ENCODE results near the gene KANSL2. TPM values are rescaled to one million over a fixed set of nuclear protein-coding genes. Genes with fewer than 3 reads are reported as not detected.

Gene KANSL2
- total and polyA plus RNA-seq, 2 of the 4 experiments (the other 2 are of a cell fraction) = 25.2 to 47.5 TPM

DNA sequence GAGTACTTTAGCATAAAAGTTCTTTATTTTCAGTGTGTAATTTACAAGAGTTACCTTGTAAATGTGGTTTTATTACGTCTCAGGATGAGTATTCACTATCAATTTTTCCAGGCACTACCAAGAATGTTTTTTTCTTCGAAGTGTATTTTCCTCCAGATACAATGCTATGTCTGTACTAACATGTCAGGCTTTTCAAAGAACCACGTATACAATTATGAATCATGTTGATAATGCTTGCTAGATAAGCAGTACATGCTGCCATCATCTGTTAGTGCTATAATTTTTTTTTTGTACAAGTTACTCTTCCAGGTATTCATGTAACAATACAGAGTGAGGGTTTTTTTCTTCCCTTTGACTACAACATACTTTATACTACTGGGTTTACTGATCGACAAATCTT, 5.6 kb upstream of the KANSL2 start:
- Histone ChIP-seq H3K4me3 (ENCODE audit: insufficient read depth, low read depth, low read length) (no peak overlapping the region), H4K20me1 (ENCODE audit: insufficient read depth, low read length) (no peaks in the 10 kb centered on the region), H3K27ac (ENCODE audit: insufficient read depth, low read length) (no peak overlapping the region), H3K4me1 (ENCODE audit: control insufficient read depth, insufficient read depth, low read length) (0 out of 2 replicates have a peak, but pooled peaks cover 2% of the 10 kb centered on the region), H2BK120ac (ENCODE audit: low read depth, low read length) (no peak overlapping the region), H4K91ac (ENCODE audit: insufficient read depth, low read depth, low read length) (no peak overlapping the region), H2AK9ac (replicated peaks; ENCODE audit: low read depth, low read length, poor library complexity) (no peak overlapping the region), H3K27me3 (ENCODE audit: control insufficient read depth, insufficient read depth, low read length) (no peaks in the 10 kb centered on the region), H3K18ac (ENCODE audit: low read depth, low read length) (no peak overlapping the region), H3K9me1 (ENCODE audit: insufficient read depth, low read length) (peaks cover 2% of the 10 kb centered on the region; the same call in 1 of the 2 replicates), H3K23ac (ENCODE audit: low read depth, low read length) (no peak overlapping the region), H3K79me1 (ENCODE audit: low read depth in 1 of 2, low read length in 2 of 2) (peaks cover 17 to 26% of the 10 kb centered on the region in 2 experiments), H2AK5ac (ENCODE audit: low read depth, low read length) (no peak overlapping the region), H3K9ac (ENCODE audit: low read depth, low read length) (no peak overlapping the region), H4K5ac (ENCODE audit: low read depth, low read length) (no peak overlapping the region), H3K36me3 (ENCODE audit: control insufficient read depth, insufficient read depth, low read length) (peaks cover 14% of the 10 kb centered on the region), H3K4me2 (ENCODE audit: low read depth, low read length) (no peak overlapping the region), H2BK20ac (ENCODE audit: low read depth, low read length) (no peak overlapping the region), H2BK15ac (ENCODE audit: low read depth, low read length) (no peak overlapping the region), H4K8ac (ENCODE audit: low read depth in 2 of 2, low read length in 2 of 2) (no peak overlapping the region), H3K14ac (replicated peaks; ENCODE audit: low read depth, low read length) (no peak overlapping the region), H2BK5ac (ENCODE audit: low read depth, low read length, poor library complexity, severe bottlenecking) (no peak overlapping the region), H3K56ac (ENCODE audit: extremely low read depth, insufficient read depth, low read length) (no peak overlapping the region), H3K4ac (ENCODE audit: low read depth, low read length) (no peak overlapping the region), H3K9me3 (ENCODE audit: control insufficient read depth, insufficient read depth, low read length) (no peaks in the 10 kb centered on the region), H2AFZ (replicated peaks; ENCODE audit: low read length, poor library complexity) (no peak overlapping the region)
- dilution Hi-C loops (cut with HindIII; ENCODE audit: low sequenced_read_pairs, unreplicated experiment) (no loop called here), in situ Hi-C loops (cut with MboI; ENCODE audit: low sequenced_read_pairs) (no loop called here), intact Hi-C loops (cut with micrococcal nuclease) (no loop called here)
- no TSS peak for BruUV-seq (replicated peaks)
- WGBS, 2 experiments (ENCODE audit: extremely low coverage in 2 of 2, insufficient read length in 1 of 2) = no CpG with 5 or more reads among the region's 4 CpGs
- no peak for ATAC-seq (ENCODE audit: low read depth)
- ChIA-PET CTCF (interaction anchor here (0.6 kb wide), 1 partner anchor 19 kb away, joined by 4 read pairs; no protein-coding TSS in a partner anchor), POLR2A (ENCODE audit: unreplicated experiment) (no interaction called here)
- TF ChIP-seq MAFK (IDR thresholded peaks at IDR 0.05; ENCODE audit: low read depth, low read length) = no peak
- TF ChIP-seq, protein P1, sequence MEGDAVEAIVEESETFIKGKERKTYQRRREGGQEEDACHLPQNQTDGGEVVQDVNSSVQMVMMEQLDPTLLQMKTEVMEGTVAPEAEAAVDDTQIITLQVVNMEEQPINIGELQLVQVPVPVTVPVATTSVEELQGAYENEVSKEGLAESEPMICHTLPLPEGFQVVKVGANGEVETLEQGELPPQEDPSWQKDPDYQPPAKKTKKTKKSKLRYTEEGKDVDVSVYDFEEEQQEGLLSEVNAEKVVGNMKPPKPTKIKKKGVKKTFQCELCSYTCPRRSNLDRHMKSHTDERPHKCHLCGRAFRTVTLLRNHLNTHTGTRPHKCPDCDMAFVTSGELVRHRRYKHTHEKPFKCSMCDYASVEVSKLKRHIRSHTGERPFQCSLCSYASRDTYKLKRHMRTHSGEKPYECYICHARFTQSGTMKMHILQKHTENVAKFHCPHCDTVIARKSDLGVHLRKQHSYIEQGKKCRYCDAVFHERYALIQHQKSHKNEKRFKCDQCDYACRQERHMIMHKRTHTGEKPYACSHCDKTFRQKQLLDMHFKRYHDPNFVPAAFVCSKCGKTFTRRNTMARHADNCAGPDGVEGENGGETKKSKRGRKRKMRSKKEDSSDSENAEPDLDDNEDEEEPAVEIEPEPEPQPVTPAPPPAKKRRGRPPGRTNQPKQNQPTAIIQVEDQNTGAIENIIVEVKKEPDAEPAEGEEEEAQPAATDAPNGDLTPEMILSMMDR (conservative IDR thresholded peaks at IDR 0.05; ENCODE audit: low read depth, low read length) = no peak
- no peak for TF ChIP-seq RCOR1 (IDR thresholded peaks at IDR 0.05; ENCODE audit: insufficient replicate concordance, low read length)
- no peak for TF ChIP-seq NFE2L2 (IDR thresholded peaks at IDR 0.05; ENCODE audit: low read depth, low read length)
- TF ChIP-seq RAD21 (IDR thresholded peaks at IDR 0.05; ENCODE audit: low read length) = no peak
- TF ChIP-seq SMC3 (IDR thresholded peaks at IDR 0.05; ENCODE audit: low read depth, low read length) = no peak
- no peak for TF ChIP-seq RFX5 (IDR thresholded peaks at IDR 0.05; ENCODE audit: low read depth, low read length)
- TF ChIP-seq, protein P2, sequence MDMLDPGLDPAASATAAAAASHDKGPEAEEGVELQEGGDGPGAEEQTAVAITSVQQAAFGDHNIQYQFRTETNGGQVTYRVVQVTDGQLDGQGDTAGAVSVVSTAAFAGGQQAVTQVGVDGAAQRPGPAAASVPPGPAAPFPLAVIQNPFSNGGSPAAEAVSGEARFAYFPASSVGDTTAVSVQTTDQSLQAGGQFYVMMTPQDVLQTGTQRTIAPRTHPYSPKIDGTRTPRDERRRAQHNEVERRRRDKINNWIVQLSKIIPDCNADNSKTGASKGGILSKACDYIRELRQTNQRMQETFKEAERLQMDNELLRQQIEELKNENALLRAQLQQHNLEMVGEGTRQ (IDR thresholded peaks at IDR 0.05; ENCODE audit: low read depth, low read length) = no peak
- no peak for TF ChIP-seq BHLHE40 (IDR thresholded peaks at IDR 0.05; ENCODE audit: low read depth, low read length)
- no peak for TF ChIP-seq CEBPB (IDR thresholded peaks at IDR 0.05; ENCODE audit: low read depth, low read length)
- TF ChIP-seq MXI1 (IDR thresholded peaks at IDR 0.05; ENCODE audit: borderline replicate concordance, low read depth, low read length) = no peak
- TF ChIP-seq FOS (IDR thresholded peaks at IDR 0.05; ENCODE audit: low read depth, low read length) = no peak
- no peak for TF ChIP-seq POLR2A (IDR thresholded peaks at IDR 0.05; ENCODE audit: low read depth, low read length)
- TF ChIP-seq MAZ (IDR thresholded peaks at IDR 0.05; ENCODE audit: borderline replicate concordance, low read depth, low read length) = no peak
- TF ChIP-seq, protein P3, sequence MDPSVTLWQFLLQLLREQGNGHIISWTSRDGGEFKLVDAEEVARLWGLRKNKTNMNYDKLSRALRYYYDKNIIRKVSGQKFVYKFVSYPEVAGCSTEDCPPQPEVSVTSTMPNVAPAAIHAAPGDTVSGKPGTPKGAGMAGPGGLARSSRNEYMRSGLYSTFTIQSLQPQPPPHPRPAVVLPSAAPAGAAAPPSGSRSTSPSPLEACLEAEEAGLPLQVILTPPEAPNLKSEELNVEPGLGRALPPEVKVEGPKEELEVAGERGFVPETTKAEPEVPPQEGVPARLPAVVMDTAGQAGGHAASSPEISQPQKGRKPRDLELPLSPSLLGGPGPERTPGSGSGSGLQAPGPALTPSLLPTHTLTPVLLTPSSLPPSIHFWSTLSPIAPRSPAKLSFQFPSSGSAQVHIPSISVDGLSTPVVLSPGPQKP (IDR thresholded peaks at IDR 0.05; ENCODE audit: borderline replicate concordance, low read depth, low read length) = no peak
- TF ChIP-seq CHD1 (IDR thresholded peaks at IDR 0.05; ENCODE audit: low read depth, low read length) = no peak
- no peak for DNase-seq

Measured in IMR-90 (cell line).